Caki2 (cell line): ENCODE data around the gene RTBDN. TPM values are rescaled to one million over a fixed set of nuclear protein-coding genes. Genes with fewer than 3 reads are reported as not detected.

Source experiments
- DNase-seq: peaks from one replicate; pipeline ENCODE4 v3.0.0-alpha.2; 2015; ENCODE audit warnings: low read depth
- in situ Hi-C: cut with HindIII; loops from 2 replicates; pipeline ENCODE4 v1.10.0; 2016; ENCODE audit warnings: low sequenced_read_pairs, low pct_unique_long_range_greater_than_20kb, mixed read lengths
- total RNA-seq: library from RNA; depleted of rRNA; stranded (reverse); fragments of >200 nt; shearing (Covaris generic); gene quantifications from 2 replicates; pipeline ENCODE4 v1.2.3, GENCODE V29; 2014; ENCODE audit warnings: low replicate concordance; rRNA removed

RTBDN gene
- not detected in 2 replicates for total RNA-seq

GRCh38 chr19:12834566-12834943 lies at the start of gene RTBDN:
Gene RTBDN (minus strand): TSS chr19:12834579. CDS start chr19:12829979, 4,600 bp downstream.
- no peak for DNase-seq
- in situ Hi-C loops = no loop called here

GRCh38 chr19:12882589-12882988 lies 48.2 kb upstream of the RTBDN start:
- DNase-seq = no peak
- in situ Hi-C loops = no loop called here

- peak; percentile 89 for DNase-seq
- in situ Hi-C loops = no loop called here
Observed at GRCh38 chr19:12881172-12881808, 46.9 kb upstream of the RTBDN start, which contains the start of gene DNASE2. Gene DNASE2 (minus strand): TSS chr19:12881449. CDS start chr19:12881375, 74 bp downstream.

- DNase-seq = no peak
- in situ Hi-C loops = no loop called here
Observed at GRCh38 chr19:12880551-12881171, 46.3 kb upstream of the RTBDN start.

- in situ Hi-C loops = no loop called here
- DNase-seq = no peak
Observed at GRCh38 chr19:12875086-12875485, 40.7 kb upstream of the RTBDN start.

- in situ Hi-C loops = no loop called here
- no peak for DNase-seq
Observed at GRCh38 chr19:12873891-12874745, 39.7 kb upstream of the RTBDN start.

GRCh38 chr19:12872941-12873890 lies 38.8 kb upstream of the RTBDN start:
- DNase-seq = peak; percentile 62
- in situ Hi-C loops = no loop called here

GRCh38 chr19:12872255-12872654 lies 37.9 kb upstream of the RTBDN start:
- in situ Hi-C loops = no loop called here
- DNase-seq = no peak

- DNase-seq = no peak
- in situ Hi-C loops = no loop called here
Observed at GRCh38 chr19:12871681-12872080, 37.3 kb upstream of the RTBDN start.

- DNase-seq = peak; percentile 53
- in situ Hi-C loops = no loop called here
Observed at GRCh38 chr19:12868540-12869112, 34.2 kb upstream of the RTBDN start.

GRCh38 chr19:12867120-12868099 lies 33.0 kb upstream of the RTBDN start:
- DNase-seq = peak; percentile 78
- in situ Hi-C loops = no loop called here

GRCh38 chr19:12866416-12867119 lies 32.2 kb upstream of the RTBDN start:
- in situ Hi-C loops = no loop called here
- DNase-seq = no peak

- no peak for DNase-seq
- in situ Hi-C loops = no loop called here
Observed at GRCh38 chr19:12865746-12866415, 31.5 kb upstream of the RTBDN start.

- DNase-seq = no peak
- in situ Hi-C loops = no loop called here
Observed at GRCh38 chr19:12864721-12865715, 30.6 kb upstream of the RTBDN start.

- no peak for DNase-seq
- in situ Hi-C loops = no loop called here
Observed at GRCh38 chr19:12864143-12864542, 29.8 kb upstream of the RTBDN start.
